Prostate gland (tissue), 2 donors: ENCODE data around the gene BCL11A.

ENCODE experiments used
- POLR2AphosphoS5 ChIP-seq: sonication (generic); formaldehyde crosslinking; IDR thresholded peaks from one replicate; pipeline ENCODE4 v1.6.1; 2017; ENCODE audit warnings: antibody characterized with exemption
- TF ChIP-seq, protein P1 (sequence below), 4 experiments: fragments of 200-600 bp in 2 of 4; fragments of 450-650 bp in 2 of 4; sonication (generic) in 2 of 4; IDR thresholded peaks; 1 replicate in 3 of 4; 2 replicates in 1 of 4; pipeline ENCODE4 v1.5.1; 2016 to 2019; ENCODE audit warnings: antibody characterized with exemption in 4 of 4, mild to moderate bottlenecking in 2 of 4, moderate library complexity in 2 of 4

DNA sequence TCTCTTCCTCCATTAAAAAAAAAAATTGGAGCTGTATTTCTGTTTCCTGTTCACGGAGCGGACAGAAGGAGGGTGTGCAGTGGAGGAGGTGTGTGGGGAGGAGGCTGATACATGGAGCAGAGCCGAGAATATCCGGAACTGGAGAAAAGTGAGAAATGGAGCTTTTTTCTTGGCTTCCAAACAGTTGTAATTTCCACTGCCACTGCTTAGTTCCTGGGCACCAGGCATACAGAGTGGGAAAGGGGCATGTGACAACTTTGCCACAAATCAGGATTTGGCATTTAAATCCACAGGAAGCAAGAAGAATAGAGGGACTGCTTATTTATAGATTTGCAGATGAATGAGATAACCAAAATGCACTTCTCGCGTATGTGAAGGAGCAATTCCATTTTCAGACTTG lies 71.2 kb downstream of the BCL11A start:
- TF ChIP-seq, protein P1, sequence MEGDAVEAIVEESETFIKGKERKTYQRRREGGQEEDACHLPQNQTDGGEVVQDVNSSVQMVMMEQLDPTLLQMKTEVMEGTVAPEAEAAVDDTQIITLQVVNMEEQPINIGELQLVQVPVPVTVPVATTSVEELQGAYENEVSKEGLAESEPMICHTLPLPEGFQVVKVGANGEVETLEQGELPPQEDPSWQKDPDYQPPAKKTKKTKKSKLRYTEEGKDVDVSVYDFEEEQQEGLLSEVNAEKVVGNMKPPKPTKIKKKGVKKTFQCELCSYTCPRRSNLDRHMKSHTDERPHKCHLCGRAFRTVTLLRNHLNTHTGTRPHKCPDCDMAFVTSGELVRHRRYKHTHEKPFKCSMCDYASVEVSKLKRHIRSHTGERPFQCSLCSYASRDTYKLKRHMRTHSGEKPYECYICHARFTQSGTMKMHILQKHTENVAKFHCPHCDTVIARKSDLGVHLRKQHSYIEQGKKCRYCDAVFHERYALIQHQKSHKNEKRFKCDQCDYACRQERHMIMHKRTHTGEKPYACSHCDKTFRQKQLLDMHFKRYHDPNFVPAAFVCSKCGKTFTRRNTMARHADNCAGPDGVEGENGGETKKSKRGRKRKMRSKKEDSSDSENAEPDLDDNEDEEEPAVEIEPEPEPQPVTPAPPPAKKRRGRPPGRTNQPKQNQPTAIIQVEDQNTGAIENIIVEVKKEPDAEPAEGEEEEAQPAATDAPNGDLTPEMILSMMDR (IDR thresholded peaks at IDR 0.05), result no peak
- no peak for TF ChIP-seq POLR2AphosphoS5
